ENCODE data around the gene MRPL39. TPM values are rescaled to one million over a fixed set of nuclear protein-coding genes. Genes with fewer than 3 reads are reported as not detected.

MRPL39 gene
- polyA plus RNA-seq, 1 of the 3 experiments (the other 2 are of a cell fraction), result 26.9 TPM

- no peak for TF ChIP-seq IRF3 (IDR thresholded peaks at IDR 0.05; ENCODE audit: low read depth, low read length)
- no peak for TF ChIP-seq FOXJ3 (CRISPR knock-in tag; IDR thresholded peaks at IDR 0.05)
Observed at GRCh38 chr21:25569711-25570110, 37.6 kb downstream of the MRPL39 start (continued).

- no peak for DNase-seq
- no peak overlapping the region for H3K4me2 ChIP-seq
- H3K9me3 ChIP-seq, result no peaks in the 10 kb centered on the region
- H3K4me3 ChIP-seq (ENCODE audit: low read depth in 2 of 2, low read length in 1 of 2), result no peak overlapping the region
- no peaks in the 10 kb centered on the region for H3K79me2 ChIP-seq (ENCODE audit: insufficient read depth)
- H3F3A ChIP-seq (replicated peaks; ENCODE audit: insufficient read depth), result peaks cover 20% of the 10 kb centered on the region
- no peak overlapping the region for H2AFZ ChIP-seq (ENCODE audit: low read depth)
- ChIA-PET CTCF (no interaction called here), POLR2A (no interaction called here)
- WGBS (ENCODE audit: low lambda C conversion rate), result 89% methylated on average over 1 of the region's 1 CpG
- no peak overlapping the region for H3K9ac ChIP-seq
- H4K20me1 ChIP-seq (ENCODE audit: insufficient read depth), result no peaks in the 10 kb centered on the region
- H3K4me1 ChIP-seq (ENCODE audit: control insufficient read depth in 1 of 2, insufficient read depth in 2 of 2, low read depth in 1 of 2, low read length in 1 of 2), result peaks cover 0 to 19% of the 10 kb centered on the region in 2 experiments; a peak in 3 of 4 replicates
- H3K9me2 ChIP-seq, result no peaks in the 10 kb centered on the region
- TF ChIP-seq JUND (IDR thresholded peaks at IDR 0.05) (peak; percentile 38; the same call in 1 of the 2 replicates), RCOR1 (IDR thresholded peaks at IDR 0.05; ENCODE audit: low read length) (no peak), FOXM1 (IDR thresholded peaks at IDR 0.05; ENCODE audit: low read depth) (no peak), FOSL2 (IDR thresholded peaks at IDR 0.05; ENCODE audit: borderline replicate concordance, low read depth) (peak; percentile 35; the same call in 1 of the 2 replicates), TCF12 (IDR thresholded peaks at IDR 0.05) (peak; percentile 70), EP300 (IDR thresholded peaks at IDR 0.05; ENCODE audit: borderline replicate concordance in 1 of 2, low read depth in 1 of 2, low read length in 1 of 2) (peak in 1 of 2 experiments; percentile 29; a peak in 1 of 4 replicates), PBX3 (IDR thresholded peaks at IDR 0.05) (peak; percentile 60)
- H3K36me3 ChIP-seq (replicated peaks in 1 of 2; ENCODE audit: control insufficient read depth in 1 of 2, insufficient read depth in 2 of 2, low read length in 1 of 2), result peaks cover 2 to 7% of the 10 kb centered on the region in 2 experiments
- no peaks in the 10 kb centered on the region for H3K27me3 ChIP-seq (ENCODE audit: insufficient read depth)
- peak overlapping the region in 1 of 2 experiments; percentile 22; a peak in 1 of 4 replicates for H3K27ac ChIP-seq (ENCODE audit: low read depth in 2 of 2, low read length in 1 of 2)
Observed at GRCh38 chr21:25569084-25569483, 38.2 kb downstream of the MRPL39 start.

GRCh38 chr21:25568246-25568645 is 39.0 kb downstream of the MRPL39 start:
- no peaks in the 10 kb centered on the region for H3K79me2 ChIP-seq (ENCODE audit: insufficient read depth)
- 75% methylated on average over 5 of the region's 5 CpGs for WGBS (ENCODE audit: low lambda C conversion rate)
- no peaks in the 10 kb centered on the region for H3K9me2 ChIP-seq
- no peak overlapping the region for H3K4me2 ChIP-seq
- CTCF ChIA-PET, result interaction anchor here (0.7 kb wide), 1 partner anchor 17 kb away, joined by 3 read pairs; no protein-coding TSS in a partner anchor
- POLR2A ChIA-PET, result no interaction called here
- H3K9me3 ChIP-seq, result no peaks in the 10 kb centered on the region
- peaks cover 2 to 7% of the 10 kb centered on the region in 2 experiments for H3K36me3 ChIP-seq (replicated peaks in 1 of 2; ENCODE audit: control insufficient read depth in 1 of 2, insufficient read depth in 2 of 2, low read length in 1 of 2)
- no peak overlapping the region for H3K4me3 ChIP-seq (ENCODE audit: low read depth in 2 of 2, low read length in 1 of 2)
- H3K27me3 ChIP-seq (ENCODE audit: insufficient read depth), result no peaks in the 10 kb centered on the region
- H3F3A ChIP-seq (replicated peaks; ENCODE audit: insufficient read depth), result peaks cover 11% of the 10 kb centered on the region
- no peak overlapping the region for H2AFZ ChIP-seq (ENCODE audit: low read depth)
- H3K4me1 ChIP-seq (ENCODE audit: control insufficient read depth in 1 of 2, insufficient read depth in 2 of 2, low read depth in 1 of 2, low read length in 1 of 2), result peaks cover 0 to 13% of the 10 kb centered on the region in 2 experiments; a peak in 2 of 4 replicates
- H3K9ac ChIP-seq, result no peak overlapping the region
- no peak for DNase-seq
- no peak overlapping the region for H3K27ac ChIP-seq (ENCODE audit: low read depth in 2 of 2, low read length in 1 of 2)
- no peaks in the 10 kb centered on the region for H4K20me1 ChIP-seq (ENCODE audit: insufficient read depth)
- TF ChIP-seq MXI1 (IDR thresholded peaks at IDR 0.05; ENCODE audit: low read depth, low read length) (no peak), TEAD4 (IDR thresholded peaks at IDR 0.05; ENCODE audit: borderline replicate concordance, insufficient read depth) (no peak), NRF1 (IDR thresholded peaks at IDR 0.05; ENCODE audit: low read depth, low read length) (no peak), CTCF (IDR thresholded peaks at IDR 0.05) (no peak), FOSL2 (IDR thresholded peaks at IDR 0.05; ENCODE audit: borderline replicate concordance, low read depth) (no peak), CHD2 (IDR thresholded peaks at IDR 0.05; ENCODE audit: low read length, partially characterized antibody) (no peak), FOXM1 (IDR thresholded peaks at IDR 0.05; ENCODE audit: low read depth) (no peak), REST (IDR thresholded peaks at IDR 0.05; ENCODE audit: low read depth, low read length) (no peak), POLR2AphosphoS5 (IDR thresholded peaks at IDR 0.05; ENCODE audit: low read depth, low read length) (no peak), SIN3A (IDR thresholded peaks at IDR 0.05; ENCODE audit: borderline replicate concordance, low read depth, low read length) (no peak)
